Liver (tissue), 9 donors: ENCODE data around the gene CDC42BPA. TPM values are rescaled to one million over a fixed set of nuclear protein-coding genes. Genes with fewer than 3 reads are reported as not detected.

Experiments
- DNase-seq: peaks from one replicate; pipeline ENCODE4 v3.0.0-alpha.2; 2017; ENCODE audit warnings: low spot score
- H3K27ac ChIP-seq, 2 donors: one replicate each; pipeline ENCODE4 v1.7.0; 2013; ENCODE audit warnings: inconsistent platforms in 2 of 2, low read length in 2 of 2, control low read depth in 1 of 2, low read depth in 1 of 2, mild to moderate bottlenecking in 1 of 2
- H3K27me3 ChIP-seq, 4 donors: one replicate each; pipeline versions ENCODE4 v1.6.1 to v1.7.0; 2013; ENCODE audit warnings: low read length in 3 of 4, inconsistent platforms in 1 of 4, mild to moderate bottlenecking in 1 of 4, moderate library complexity in 1 of 4; ENCODE audit not compliant: control insufficient read depth in 4 of 4, insufficient read depth in 4 of 4
- H3K36me3 ChIP-seq, 4 donors: one replicate each; pipeline versions ENCODE4 v1.6.1 to v1.7.0; 2013; ENCODE audit warnings: low read length in 3 of 4, mild to moderate bottlenecking in 3 of 4, low read depth in 1 of 4, moderate library complexity in 1 of 4; ENCODE audit not compliant: control insufficient read depth in 4 of 4, insufficient read depth in 3 of 4
- H3K4me1 ChIP-seq, 4 donors: one replicate each; pipeline versions ENCODE4 v1.6.1 to v1.7.0; 2013; ENCODE audit warnings: low read length in 3 of 4, mild to moderate bottlenecking in 3 of 4, moderate library complexity in 1 of 4; ENCODE audit not compliant: control insufficient read depth in 4 of 4, insufficient read depth in 4 of 4
- H3K4me3 ChIP-seq, 3 donors: one replicate each; pipeline versions ENCODE4 v1.6.1 to v1.7.0; 2013; ENCODE audit warnings: low read length in 3 of 3, control low read depth in 1 of 3, low read depth in 1 of 3, mild to moderate bottlenecking in 1 of 3
- H3K9ac ChIP-seq, 2 donors: one replicate each; pipeline ENCODE4 v1.7.0; 2013; ENCODE audit warnings: low read length in 2 of 2, mild to moderate bottlenecking in 2 of 2, moderate library complexity in 2 of 2, control low read depth in 1 of 2, low read depth in 1 of 2
- H3K9me3 ChIP-seq, 4 donors: one replicate each; pipeline versions ENCODE4 v1.6.1 to v1.7.0; 2013; ENCODE audit warnings: low read length in 3 of 4; ENCODE audit not compliant: control insufficient read depth in 4 of 4
- EGR1 ChIP-seq, 2 donors: IDR thresholded peaks; 2 replicates each; pipeline ENCODE4 v1.6.1; 2016 to 2018; ENCODE audit warnings: antibody characterized with exemption in 2 of 2, low read depth in 2 of 2
- FOXA1 ChIP-seq: IDR thresholded peaks from 2 replicates; pipeline ENCODE4 v1.6.1; 2016; ENCODE audit warnings: antibody characterized with exemption
- FOXA2 ChIP-seq: IDR thresholded peaks from 2 replicates; pipeline ENCODE4 v1.6.1; 2016; ENCODE audit warnings: antibody characterized with exemption
- GABPA ChIP-seq, 2 donors: IDR thresholded peaks in 1 of 2; conservative IDR thresholded peaks in 1 of 2; 2 replicates each; pipeline ENCODE4 v1.6.1; 2016; ENCODE audit warnings: antibody characterized with exemption in 2 of 2, mild to moderate bottlenecking in 1 of 2, moderate library complexity in 1 of 2
- HNF4A ChIP-seq, 2 donors: conservative IDR thresholded peaks; 2 replicates each; pipeline ENCODE4 v1.6.1; 2016; ENCODE audit warnings: antibody characterized with exemption in 2 of 2, mild to moderate bottlenecking in 2 of 2
- HNF4G ChIP-seq: IDR thresholded peaks from 2 replicates; pipeline ENCODE4 v1.6.1; 2016; ENCODE audit warnings: antibody characterized with exemption
- JUND ChIP-seq, 2 donors: IDR thresholded peaks; 2 replicates each; pipeline ENCODE4 v1.6.1; 2016; ENCODE audit warnings: antibody characterized with exemption in 2 of 2
- NR2F2 ChIP-seq: IDR thresholded peaks from 2 replicates; pipeline ENCODE4 v1.6.1; 2016; ENCODE audit warnings: antibody characterized with exemption
- RAD21 ChIP-seq, 2 donors: IDR thresholded peaks; 2 replicates each; pipeline ENCODE4 v1.6.1; 2016; ENCODE audit warnings: antibody characterized with exemption in 2 of 2, mild to moderate bottlenecking in 2 of 2
- RXRA ChIP-seq, 2 donors: IDR thresholded peaks; 2 replicates each; pipeline ENCODE4 v1.6.1; 2017 to 2018; ENCODE audit warnings: antibody characterized with exemption in 2 of 2, mild to moderate bottlenecking in 1 of 2
- SP1 ChIP-seq: IDR thresholded peaks from 2 replicates; pipeline ENCODE4 v1.6.1; 2018; ENCODE audit warnings: antibody characterized with exemption, mild to moderate bottlenecking
- TAF1 ChIP-seq: conservative IDR thresholded peaks from 2 replicates; pipeline ENCODE4 v1.6.1; 2016; ENCODE audit warnings: antibody characterized with exemption, mild to moderate bottlenecking
- YY1 ChIP-seq: IDR thresholded peaks from 2 replicates; pipeline ENCODE4 v1.6.1; 2016; ENCODE audit warnings: antibody characterized with exemption, mild to moderate bottlenecking
- WGBS: extraction: QIAGEN DNeasy Blood & Tissue Kit; methylation state at CpG from one replicate; pipeline ENCODE4 v1.1.7; 2013; 5-methylcytosine and 5-hydroxymethylcytosine counted together
- polyA plus RNA-seq, 2 donors: library from polyadenylated mRNA; stranded (reverse) in 1 of 2; unstranded in 1 of 2; fragments of 200-250 nt in 1 of 2; fragments of >200 nt in 1 of 2; fragmentation: Nextera tagmentation in 1 of 2; extraction: Ambion mirVana in 1 of 2; gene quantifications; one replicate each; pipeline versions ENCODE4 v1.2.1 to v1.2.3, GENCODE V29; 2013 to 2015
- total RNA-seq, 2 donors: library from RNA; depleted of rRNA; stranded (reverse); fragments of >200 nt; gene quantifications; one replicate each; pipeline ENCODE4 v1.2.3, GENCODE V29; 2014
- TF ChIP-seq, protein P1 (sequence below): fragments of 150-350 bp; IDR thresholded peaks from 2 replicates; pipeline ENCODE4 v1.5.1; 2017; ENCODE audit warnings: improper control_type of control experiment, low read depth, low read length; ENCODE audit not compliant: missing input control
- TF ChIP-seq, protein P2 (sequence below): IDR thresholded peaks from 2 replicates; pipeline ENCODE4 v1.6.1; 2016; ENCODE audit warnings: antibody characterized with exemption, mild to moderate bottlenecking
- TF ChIP-seq, protein P3 (sequence below): IDR thresholded peaks from 2 replicates; pipeline ENCODE4 v1.6.1; 2016; ENCODE audit warnings: antibody characterized with exemption
- TF ChIP-seq, protein P4 (sequence below): IDR thresholded peaks from 2 replicates; pipeline ENCODE4 v1.6.1; 2016; ENCODE audit warnings: antibody characterized with exemption
- donor health status: healthy.
- donor health status: healthy.
- donor health status: healthy.
- donor health status: healthy.
- donor health status: healthy.

The CDC42BPA gene
- total and polyA plus RNA-seq, 4 donors: 5.8 to 39.9 (median 24.3) TPM

DNA sequence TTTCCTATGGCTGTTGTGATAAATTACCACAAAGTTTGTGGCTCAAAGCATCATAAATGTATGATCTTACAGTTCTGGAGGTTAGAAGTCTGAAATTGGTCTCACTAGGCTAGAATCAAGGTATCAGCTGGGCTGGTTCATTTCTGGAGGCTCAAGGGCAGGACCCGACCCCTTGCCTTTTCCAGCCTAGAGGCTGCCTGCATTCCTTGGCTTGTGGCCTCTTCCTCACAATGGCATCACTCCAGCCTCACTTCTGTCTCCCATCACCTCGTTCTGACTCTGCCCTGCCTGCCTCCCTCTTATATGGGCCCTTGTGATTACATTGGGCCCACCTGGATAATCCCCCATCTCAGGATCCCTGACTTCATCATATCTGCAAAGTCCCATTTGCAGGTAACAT is 370.2 kb downstream of the CDC42BPA start:
- no peak for TF ChIP-seq HNF4G
- no peak for TF ChIP-seq JUND (IDR thresholded peaks at IDR 0.05)
- Histone ChIP-seq H3K9ac (no peak overlapping the region), H3K9me3 (no peaks in the 10 kb centered on the region), H3K27ac (no peak overlapping the region), H3K4me1 (peaks cover 19 to 52% (median 37%) of the 10 kb centered on the region in 4 donors), H3K27me3 (no peaks in the 10 kb centered on the region), H3K4me3 (no peak overlapping the region), H3K36me3 (peaks cover 0 to 4% (median 0%) of the 10 kb centered on the region in 4 donors)
- 96% methylated on average over 2 of the region's 2 CpGs for WGBS
- no peak for DNase-seq

DNA sequence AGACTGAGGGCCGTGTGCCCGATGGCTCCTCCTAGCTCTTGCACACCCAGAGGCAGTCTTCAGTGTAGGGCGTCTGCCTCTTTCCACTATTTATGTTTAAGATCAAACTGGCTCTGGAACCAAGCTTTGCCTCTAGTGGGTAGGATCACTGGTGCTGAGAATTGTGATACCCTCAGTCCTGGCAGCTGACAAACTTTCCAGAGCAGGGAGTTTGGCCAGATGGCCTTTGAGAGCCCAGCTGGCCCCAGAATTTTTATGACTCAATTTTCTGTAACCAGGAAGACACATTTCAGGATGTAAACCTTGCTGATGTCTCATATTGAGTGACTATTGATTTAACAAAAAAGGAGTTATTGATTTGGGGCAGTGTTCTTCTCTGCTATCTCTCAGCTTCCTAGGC is 371.5 kb downstream of the CDC42BPA start:
- no peak for DNase-seq
- Histone ChIP-seq H3K4me3 (no peak overlapping the region), H3K4me1 (peaks cover 31 to 64% (median 46%) of the 10 kb centered on the region in 4 donors), H3K27ac (peak overlapping the region; percentile 91 to 97), H3K9ac (no peak overlapping the region), H3K9me3 (no peaks in the 10 kb centered on the region), H3K27me3 (no peaks in the 10 kb centered on the region), H3K36me3 (peaks cover 0 to 4% (median 0%) of the 10 kb centered on the region in 4 donors)
- TF ChIP-seq RXRA (IDR thresholded peaks at IDR 0.05) (peak in 1 of 2 donors; percentile 40), GABPA (IDR thresholded peaks at IDR 0.05 in 1 of 2, conservative IDR thresholded peaks at IDR 0.05 in 1 of 2) (no peak), JUND (IDR thresholded peaks at IDR 0.05) (no peak), EGR1 (IDR thresholded peaks at IDR 0.05; ENCODE audit: low read depth in 2 of 2) (no peak), NR2F2 (no peak), HNF4A (conservative IDR thresholded peaks at IDR 0.05) (peak; percentile 36 to 47)
- TF ChIP-seq, protein P1, sequence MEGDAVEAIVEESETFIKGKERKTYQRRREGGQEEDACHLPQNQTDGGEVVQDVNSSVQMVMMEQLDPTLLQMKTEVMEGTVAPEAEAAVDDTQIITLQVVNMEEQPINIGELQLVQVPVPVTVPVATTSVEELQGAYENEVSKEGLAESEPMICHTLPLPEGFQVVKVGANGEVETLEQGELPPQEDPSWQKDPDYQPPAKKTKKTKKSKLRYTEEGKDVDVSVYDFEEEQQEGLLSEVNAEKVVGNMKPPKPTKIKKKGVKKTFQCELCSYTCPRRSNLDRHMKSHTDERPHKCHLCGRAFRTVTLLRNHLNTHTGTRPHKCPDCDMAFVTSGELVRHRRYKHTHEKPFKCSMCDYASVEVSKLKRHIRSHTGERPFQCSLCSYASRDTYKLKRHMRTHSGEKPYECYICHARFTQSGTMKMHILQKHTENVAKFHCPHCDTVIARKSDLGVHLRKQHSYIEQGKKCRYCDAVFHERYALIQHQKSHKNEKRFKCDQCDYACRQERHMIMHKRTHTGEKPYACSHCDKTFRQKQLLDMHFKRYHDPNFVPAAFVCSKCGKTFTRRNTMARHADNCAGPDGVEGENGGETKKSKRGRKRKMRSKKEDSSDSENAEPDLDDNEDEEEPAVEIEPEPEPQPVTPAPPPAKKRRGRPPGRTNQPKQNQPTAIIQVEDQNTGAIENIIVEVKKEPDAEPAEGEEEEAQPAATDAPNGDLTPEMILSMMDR: no peak
- WGBS: 51% methylated on average over 3 of the region's 3 CpGs

DNA sequence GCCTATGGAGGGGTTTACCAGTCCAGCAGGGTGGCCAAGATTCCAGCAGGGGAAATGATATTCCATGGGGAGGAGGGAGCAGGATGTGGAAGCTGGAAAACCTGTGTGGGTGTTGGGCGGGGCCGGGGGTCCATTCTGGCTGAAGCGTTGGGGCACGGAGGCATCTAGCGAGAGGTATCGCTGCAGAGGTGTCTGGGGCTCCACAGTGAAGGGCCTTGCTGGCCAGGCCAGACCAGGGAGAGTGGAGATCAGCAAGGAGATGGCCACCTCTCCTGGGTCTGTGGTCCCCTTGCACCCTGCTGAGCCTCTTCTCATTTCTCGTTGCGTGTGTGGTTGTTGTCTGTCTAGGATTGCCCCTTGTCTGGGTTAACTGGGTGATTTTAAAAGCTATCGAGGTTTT is 372.0 kb downstream of the CDC42BPA start:
- no peak for DNase-seq
- Histone ChIP-seq H3K4me1 (peaks cover 33 to 66% (median 49%) of the 10 kb centered on the region in 4 donors), H3K4me3 (no peak overlapping the region), H3K27me3 (no peaks in the 10 kb centered on the region), H3K27ac (peak overlapping the region; percentile 91 to 97), H3K9ac (no peak overlapping the region), H3K9me3 (no peaks in the 10 kb centered on the region), H3K36me3 (peaks cover 0 to 4% (median 0%) of the 10 kb centered on the region in 4 donors)
- 87% methylated on average over 9 of the region's 9 CpGs for WGBS
- TF ChIP-seq, protein P2, sequence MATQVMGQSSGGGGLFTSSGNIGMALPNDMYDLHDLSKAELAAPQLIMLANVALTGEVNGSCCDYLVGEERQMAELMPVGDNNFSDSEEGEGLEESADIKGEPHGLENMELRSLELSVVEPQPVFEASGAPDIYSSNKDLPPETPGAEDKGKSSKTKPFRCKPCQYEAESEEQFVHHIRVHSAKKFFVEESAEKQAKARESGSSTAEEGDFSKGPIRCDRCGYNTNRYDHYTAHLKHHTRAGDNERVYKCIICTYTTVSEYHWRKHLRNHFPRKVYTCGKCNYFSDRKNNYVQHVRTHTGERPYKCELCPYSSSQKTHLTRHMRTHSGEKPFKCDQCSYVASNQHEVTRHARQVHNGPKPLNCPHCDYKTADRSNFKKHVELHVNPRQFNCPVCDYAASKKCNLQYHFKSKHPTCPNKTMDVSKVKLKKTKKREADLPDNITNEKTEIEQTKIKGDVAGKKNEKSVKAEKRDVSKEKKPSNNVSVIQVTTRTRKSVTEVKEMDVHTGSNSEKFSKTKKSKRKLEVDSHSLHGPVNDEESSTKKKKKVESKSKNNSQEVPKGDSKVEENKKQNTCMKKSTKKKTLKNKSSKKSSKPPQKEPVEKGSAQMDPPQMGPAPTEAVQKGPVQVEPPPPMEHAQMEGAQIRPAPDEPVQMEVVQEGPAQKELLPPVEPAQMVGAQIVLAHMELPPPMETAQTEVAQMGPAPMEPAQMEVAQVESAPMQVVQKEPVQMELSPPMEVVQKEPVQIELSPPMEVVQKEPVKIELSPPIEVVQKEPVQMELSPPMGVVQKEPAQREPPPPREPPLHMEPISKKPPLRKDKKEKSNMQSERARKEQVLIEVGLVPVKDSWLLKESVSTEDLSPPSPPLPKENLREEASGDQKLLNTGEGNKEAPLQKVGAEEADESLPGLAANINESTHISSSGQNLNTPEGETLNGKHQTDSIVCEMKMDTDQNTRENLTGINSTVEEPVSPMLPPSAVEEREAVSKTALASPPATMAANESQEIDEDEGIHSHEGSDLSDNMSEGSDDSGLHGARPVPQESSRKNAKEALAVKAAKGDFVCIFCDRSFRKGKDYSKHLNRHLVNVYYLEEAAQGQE: no peak
- TF ChIP-seq HNF4G: no peak
- TF ChIP-seq RXRA (IDR thresholded peaks at IDR 0.05): no peak
- TF ChIP-seq YY1: no peak
- TF ChIP-seq, protein P1: no peak
- TF ChIP-seq SP1: no peak
- no peak for TF ChIP-seq TAF1
- no peak for TF ChIP-seq RAD21 (IDR thresholded peaks at IDR 0.05)
- TF ChIP-seq JUND (IDR thresholded peaks at IDR 0.05): no peak
- TF ChIP-seq EGR1 (IDR thresholded peaks at IDR 0.05; ENCODE audit: low read depth in 2 of 2): no peak
- no peak for TF ChIP-seq NR2F2
- no peak for TF ChIP-seq FOXA1
- TF ChIP-seq, protein P3, sequence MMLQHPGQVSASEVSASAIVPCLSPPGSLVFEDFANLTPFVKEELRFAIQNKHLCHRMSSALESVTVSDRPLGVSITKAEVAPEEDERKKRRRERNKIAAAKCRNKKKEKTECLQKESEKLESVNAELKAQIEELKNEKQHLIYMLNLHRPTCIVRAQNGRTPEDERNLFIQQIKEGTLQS: no peak
- no peak for TF ChIP-seq FOXA2
- no peak for TF ChIP-seq HNF4A (conservative IDR thresholded peaks at IDR 0.05)
- TF ChIP-seq, protein P4, sequence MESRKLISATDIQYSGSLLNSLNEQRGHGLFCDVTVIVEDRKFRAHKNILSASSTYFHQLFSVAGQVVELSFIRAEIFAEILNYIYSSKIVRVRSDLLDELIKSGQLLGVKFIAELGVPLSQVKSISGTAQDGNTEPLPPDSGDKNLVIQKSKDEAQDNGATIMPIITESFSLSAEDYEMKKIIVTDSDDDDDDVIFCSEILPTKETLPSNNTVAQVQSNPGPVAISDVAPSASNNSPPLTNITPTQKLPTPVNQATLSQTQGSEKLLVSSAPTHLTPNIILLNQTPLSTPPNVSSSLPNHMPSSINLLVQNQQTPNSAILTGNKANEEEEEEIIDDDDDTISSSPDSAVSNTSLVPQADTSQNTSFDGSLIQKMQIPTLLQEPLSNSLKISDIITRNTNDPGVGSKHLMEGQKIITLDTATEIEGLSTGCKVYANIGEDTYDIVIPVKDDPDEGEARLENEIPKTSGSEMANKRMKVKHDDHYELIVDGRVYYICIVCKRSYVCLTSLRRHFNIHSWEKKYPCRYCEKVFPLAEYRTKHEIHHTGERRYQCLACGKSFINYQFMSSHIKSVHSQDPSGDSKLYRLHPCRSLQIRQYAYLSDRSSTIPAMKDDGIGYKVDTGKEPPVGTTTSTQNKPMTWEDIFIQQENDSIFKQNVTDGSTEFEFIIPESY: no peak
